ENCODE results near the gene PRRG2.

Gene PRRG2

GRCh38 chr19:49581007-49581508 lies at the start of gene PRRG2:
Gene PRRG2, plus strand, starts transcription at chr19:49581316. Its CDS starts 1,904 bp downstream, at chr19:49583220.
- DNase-seq = no peak

- DNase-seq = no peak
These were observed 47.3 kb upstream of the PRRG2 start for GRCh38 chr19:49533551-49534488.

GRCh38 chr19:49534632-49535385 lies 46.3 kb upstream of the PRRG2 start:
- no peak for DNase-seq

- DNase-seq = no peak
These were observed 44.1 kb upstream of the PRRG2 start for GRCh38 chr19:49536921-49537462.

GRCh38 chr19:49538643-49539042 lies 42.5 kb upstream of the PRRG2 start:
- no peak for DNase-seq

GRCh38 chr19:49539192-49539952 lies 41.7 kb upstream of the PRRG2 start:
- DNase-seq = no peak

- DNase-seq = no peak
These were observed 39.2 kb upstream of the PRRG2 start for GRCh38 chr19:49541914-49542313.

- DNase-seq = no peak
These were observed 38.7 kb upstream of the PRRG2 start for GRCh38 chr19:49542446-49542845.

- no peak for DNase-seq
These were observed 38.1 kb upstream of the PRRG2 start for GRCh38 chr19:49543032-49543431.

- no peak for DNase-seq
These were observed 37.0 kb upstream of the PRRG2 start for GRCh38 chr19:49544154-49544553.

- DNase-seq = peak; percentile 61
These were observed 34.1 kb upstream of the PRRG2 start for GRCh38 chr19:49546825-49547565.

- no peak for DNase-seq
These were observed 32.1 kb upstream of the PRRG2 start for GRCh38 chr19:49549045-49549444.

- no peak for DNase-seq
These were observed 29.6 kb upstream of the PRRG2 start for GRCh38 chr19:49551531-49551930.

- DNase-seq = no peak
These were observed 28.4 kb upstream of the PRRG2 start for GRCh38 chr19:49552749-49553148.

- DNase-seq = no peak
These were observed 27.5 kb upstream of the PRRG2 start for GRCh38 chr19:49553451-49554271.

- DNase-seq = no peak
These were observed 26.4 kb upstream of the PRRG2 start for GRCh38 chr19:49554701-49555181.

- no peak for DNase-seq
These were observed 25.3 kb upstream of the PRRG2 start for GRCh38 chr19:49555600-49556411.

- no peak for DNase-seq
These were observed 24.4 kb upstream of the PRRG2 start for GRCh38 chr19:49556412-49557398.
